ENCODE results near the gene PRPF40B. TPM values are rescaled to one million over a fixed set of nuclear protein-coding genes. Genes with fewer than 3 reads are reported as not detected.

PRPF40B gene
- 1 to 10 TPM; 8.1 to 8.5 TPM for total RNA-seq

- peaks cover 24% of the 10 kb centered on the region for H3K27me3 Mint-ChIP-seq
- peak within 1 kb of the TSS; percentile 78 for H3K4me3 Mint-ChIP-seq
- H3K9me3 Mint-ChIP-seq: no peaks in the 10 kb centered on the region
- H3K4me1 Mint-ChIP-seq: peaks cover 24% of the 10 kb centered on the region
- DNase-seq: peak; percentile 92
- peak within 1 kb of the TSS; percentile 88 for H3K27ac Mint-ChIP-seq
- no peaks in the 10 kb centered on the region for H3K36me3 Mint-ChIP-seq
These were observed at the start of gene PRPF40B for GRCh38 chr12:49623142-49623904. Gene PRPF40B (plus strand): TSS chr12:49623561. CDS start chr12:49623591, 30 bp downstream.

GRCh38 chr12:49577589-49578315 lies 45.6 kb upstream of the PRPF40B start:
- Mint-ChIP-seq H3K4me3 (no peak overlapping the region), H3K9me3 (no peaks in the 10 kb centered on the region), H3K27me3 (no peaks in the 10 kb centered on the region), H3K36me3 (peaks cover 2% of the 10 kb centered on the region), H3K27ac (peak overlapping the region; percentile 10), H3K4me1 (peaks cover 12% of the 10 kb centered on the region)
- DNase-seq: no peak

- peaks cover 2% of the 10 kb centered on the region for H3K36me3 Mint-ChIP-seq
- no peak overlapping the region for H3K4me3 Mint-ChIP-seq
- H3K27me3 Mint-ChIP-seq: no peaks in the 10 kb centered on the region
- H3K9me3 Mint-ChIP-seq: no peaks in the 10 kb centered on the region
- DNase-seq: no peak
- H3K4me1 Mint-ChIP-seq: peaks cover 10% of the 10 kb centered on the region
- H3K27ac Mint-ChIP-seq: no peak overlapping the region
These were observed 44.8 kb upstream of the PRPF40B start for GRCh38 chr12:49578471-49579112.

- Mint-ChIP-seq H3K4me3 (no peak overlapping the region), H3K27me3 (no peaks in the 10 kb centered on the region), H3K9me3 (no peaks in the 10 kb centered on the region), H3K36me3 (peaks cover 4% of the 10 kb centered on the region), H3K4me1 (peaks cover 10% of the 10 kb centered on the region), H3K27ac (no peak overlapping the region)
- peak; percentile 44 for DNase-seq
These were observed 42.5 kb upstream of the PRPF40B start for GRCh38 chr12:49580572-49581535.

GRCh38 chr12:49582201-49582600 lies 41.2 kb upstream of the PRPF40B start:
- Mint-ChIP-seq H3K4me1 (peaks cover 10% of the 10 kb centered on the region), H3K27ac (no peak overlapping the region), H3K9me3 (no peaks in the 10 kb centered on the region), H3K36me3 (peaks cover 4% of the 10 kb centered on the region), H3K27me3 (no peaks in the 10 kb centered on the region), H3K4me3 (no peak overlapping the region)
- no peak for DNase-seq

GRCh38 chr12:49582850-49583249 lies 40.5 kb upstream of the PRPF40B start:
- Mint-ChIP-seq H3K27me3 (no peaks in the 10 kb centered on the region), H3K4me1 (peaks cover 10% of the 10 kb centered on the region), H3K36me3 (peaks cover 4% of the 10 kb centered on the region), H3K9me3 (no peaks in the 10 kb centered on the region), H3K4me3 (no peak overlapping the region), H3K27ac (no peak overlapping the region)
- DNase-seq: no peak

- Mint-ChIP-seq H3K36me3 (peaks cover 4% of the 10 kb centered on the region), H3K4me3 (no peak overlapping the region), H3K9me3 (no peaks in the 10 kb centered on the region), H3K4me1 (peaks cover 10% of the 10 kb centered on the region), H3K27me3 (no peaks in the 10 kb centered on the region), H3K27ac (no peak overlapping the region)
- no peak for DNase-seq
These were observed 39.8 kb upstream of the PRPF40B start for GRCh38 chr12:49583366-49584094.

- Mint-ChIP-seq H3K27ac (no peak overlapping the region), H3K4me1 (peaks cover 10% of the 10 kb centered on the region), H3K36me3 (peaks cover 7% of the 10 kb centered on the region), H3K4me3 (no peak overlapping the region), H3K27me3 (no peaks in the 10 kb centered on the region), H3K9me3 (no peaks in the 10 kb centered on the region)
- DNase-seq: no peak
These were observed 38.8 kb upstream of the PRPF40B start for GRCh38 chr12:49584591-49584990.

GRCh38 chr12:49585477-49586459 lies 37.6 kb upstream of the PRPF40B start:
- no peak for DNase-seq
- peaks cover 1% of the 10 kb centered on the region for H3K9me3 Mint-ChIP-seq
- no peak overlapping the region for H3K27ac Mint-ChIP-seq
- H3K36me3 Mint-ChIP-seq: peaks cover 13% of the 10 kb centered on the region
- H3K27me3 Mint-ChIP-seq: no peaks in the 10 kb centered on the region
- no peak overlapping the region for H3K4me3 Mint-ChIP-seq
- H3K4me1 Mint-ChIP-seq: peaks cover 7% of the 10 kb centered on the region

GRCh38 chr12:49587174-49587908 lies 36.0 kb upstream of the PRPF40B start:
- no peak for DNase-seq
- peaks cover 19% of the 10 kb centered on the region for H3K36me3 Mint-ChIP-seq
- H3K27me3 Mint-ChIP-seq: no peaks in the 10 kb centered on the region
- H3K9me3 Mint-ChIP-seq: peaks cover 1% of the 10 kb centered on the region
- H3K4me1 Mint-ChIP-seq: no peaks in the 10 kb centered on the region
- H3K27ac Mint-ChIP-seq: no peak overlapping the region
- no peak overlapping the region for H3K4me3 Mint-ChIP-seq

GRCh38 chr12:49588281-49588680 lies 35.1 kb upstream of the PRPF40B start:
- Mint-ChIP-seq H3K4me1 (no peaks in the 10 kb centered on the region), H3K27ac (no peak overlapping the region), H3K4me3 (no peak overlapping the region), H3K9me3 (peaks cover 1% of the 10 kb centered on the region), H3K27me3 (no peaks in the 10 kb centered on the region), H3K36me3 (peaks cover 17% of the 10 kb centered on the region)
- no peak for DNase-seq

- Mint-ChIP-seq H3K4me3 (no peak overlapping the region), H3K9me3 (peaks cover 1% of the 10 kb centered on the region), H3K27me3 (no peaks in the 10 kb centered on the region), H3K4me1 (no peaks in the 10 kb centered on the region), H3K27ac (no peak overlapping the region), H3K36me3 (peaks cover 18% of the 10 kb centered on the region)
- no peak for DNase-seq
These were observed 34.4 kb upstream of the PRPF40B start for GRCh38 chr12:49588721-49589516.

Measured in activated naive CD8-positive, alpha-beta T cell treated with anti-CD3 and anti-CD28 coated beads for 36 hours (primary cell).